GM23338 (cell line): ENCODE results near the gene MTR. TPM values are rescaled to one million over a fixed set of nuclear protein-coding genes. Genes with fewer than 3 reads are reported as not detected.

ENCODE experiments used
- ATAC-seq: fragments of 200-7000 bp; cut with Tn5 transposase; 3 replicates; pipeline ENCODE4 v1.9.1; 2020
- DNase-seq: peaks from one replicate; pipeline ENCODE4 v3.0.0-alpha.2; 2015; ENCODE audit warnings: low spot score
- H2AFZ ChIP-seq: fragments of 200-600 bp; sonication (generic); 2 replicates; pipeline ENCODE4 v1.8.0; 2016; ENCODE audit warnings: antibody characterized with exemption, mild to moderate bottlenecking, moderate library complexity
- H3F3A ChIP-seq: fragments of 200-600 bp; sonication (generic); replicated peaks from 2 replicates; pipeline ENCODE4 v1.8.0; 2017; ENCODE audit warnings: antibody characterized with exemption, mixed run types, low read depth
- H3K27ac ChIP-seq: fragments of 200-600 bp; sonication (generic); 2 replicates; pipeline ENCODE4 v1.6.1; 2016; ENCODE audit warnings: low read depth
- H3K27me3 ChIP-seq: fragments of 200-600 bp; sonication (generic); 2 replicates; pipeline ENCODE4 v1.8.0; 2016; ENCODE audit warnings: mild to moderate bottlenecking, mixed run types, moderate library complexity; ENCODE audit not compliant: insufficient read depth
- H3K36me3 ChIP-seq: fragments of 200-600 bp; sonication (generic); 2 replicates; pipeline ENCODE4 v1.8.0; 2016; ENCODE audit warnings: mild to moderate bottlenecking; ENCODE audit not compliant: insufficient read depth
- H3K4me1 ChIP-seq: fragments of 200-600 bp; sonication (generic); 2 replicates; pipeline ENCODE4 v1.8.0; 2016; ENCODE audit warnings: mild to moderate bottlenecking, moderate library complexity; ENCODE audit not compliant: insufficient read depth
- H3K4me2 ChIP-seq: fragments of 200-600 bp; sonication (generic); 2 replicates; pipeline ENCODE4 v1.7.1; 2017; ENCODE audit warnings: mixed run types
- H3K4me3 ChIP-seq: fragments of 200-600 bp; sonication (generic); 2 replicates; pipeline ENCODE4 v1.6.1; 2016; ENCODE audit warnings: mixed run types
- H3K79me2 ChIP-seq: fragments of 200-600 bp; sonication (generic); replicated peaks from 2 replicates; pipeline ENCODE4 v1.8.0; 2017; ENCODE audit warnings: mild to moderate bottlenecking; ENCODE audit not compliant: insufficient read depth
- H3K9me2 ChIP-seq: fragments of 200-600 bp; sonication (generic); 2 replicates; pipeline ENCODE4 v1.8.0; 2017; ENCODE audit not compliant: insufficient read depth
- H4K20me1 ChIP-seq: fragments of 200-600 bp; sonication (generic); replicated peaks from 2 replicates; pipeline ENCODE4 v1.8.0; 2017; ENCODE audit warnings: mild to moderate bottlenecking; ENCODE audit not compliant: insufficient read depth
- H3K27ac Mint-ChIP-seq: 2 replicates; pipeline ENCODE4 v1.8.0; 2020; ENCODE audit warnings: inconsistent platforms, mild to moderate bottlenecking, moderate library complexity, mixed read lengths
- H3K27me3 Mint-ChIP-seq: 3 replicates; pipeline ENCODE4 v1.8.0; 2022; ENCODE audit warnings: low read depth, mild to moderate bottlenecking, moderate library complexity, mixed read lengths, inconsistent platforms; ENCODE audit not compliant: insufficient read depth, poor library complexity
- H3K36me3 Mint-ChIP-seq: 3 replicates; pipeline ENCODE4 v1.8.0; 2021; ENCODE audit warnings: low read depth, mild to moderate bottlenecking, inconsistent platforms, moderate library complexity, mixed read lengths
- H3K4me1 Mint-ChIP-seq: 3 replicates; pipeline ENCODE4 v1.8.0; 2020; ENCODE audit warnings: mild to moderate bottlenecking, inconsistent platforms, mixed read lengths
- H3K4me3 Mint-ChIP-seq: 3 replicates; pipeline ENCODE4 v1.8.0; 2021; ENCODE audit warnings: moderate library complexity, mild to moderate bottlenecking, inconsistent platforms, mixed read lengths
- H3K9me3 Mint-ChIP-seq: 3 replicates; pipeline ENCODE4 v1.8.0; 2020; ENCODE audit warnings: moderate library complexity, mild to moderate bottlenecking, inconsistent platforms, mixed read lengths
- CREB1 ChIP-seq: fragments of 250-450 bp; sonication (Bioruptor Pico); IDR thresholded peaks from 2 replicates; pipeline ENCODE4 v1.5.0; 2020; ENCODE audit warnings: low read depth, mild to moderate bottlenecking, moderate library complexity
- CTCF ChIP-seq, 2 experiments: fragments of 200-600 bp in 1 of 2; sonication (generic) in 1 of 2; conservative IDR thresholded peaks; 2 replicates each; pipeline versions ENCODE4 v1.5.1 to v1.6.1; 2016 to 2017; ENCODE audit warnings: antibody characterized with exemption in 2 of 2, low read depth in 2 of 2, mild to moderate bottlenecking in 2 of 2, moderate library complexity in 1 of 2
- ETS1 ChIP-seq: IDR thresholded peaks from 2 replicates; pipeline ENCODE4 v1.6.1; 2016; ENCODE audit warnings: antibody characterized with exemption
- EZH2 ChIP-seq: fragments of 200-600 bp; sonication (generic); IDR thresholded peaks from one replicate; pipeline ENCODE4 v1.8.0; 2017; ENCODE audit warnings: antibody characterized with exemption, mild to moderate bottlenecking, low read depth; ENCODE audit not compliant: unreplicated experiment
- EZH2phosphoT487 ChIP-seq: fragments of 200-600 bp; sonication (generic); IDR thresholded peaks from one replicate; pipeline ENCODE4 v1.8.1; 2018; ENCODE audit warnings: antibody characterized with exemption; ENCODE audit not compliant: unreplicated experiment
- JUNB ChIP-seq: IDR thresholded peaks from one replicate; pipeline ENCODE4 v1.6.1; 2016; ENCODE audit warnings: antibody characterized with exemption; ENCODE audit not compliant: unreplicated experiment
- POLR2AphosphoS5 ChIP-seq: IDR thresholded peaks from 2 replicates; pipeline ENCODE4 v1.6.1; 2016; ENCODE audit warnings: antibody characterized with exemption, low read depth
- STAT1 ChIP-seq: IDR thresholded peaks from one replicate; pipeline ENCODE4 v1.6.1; 2016; ENCODE audit warnings: antibody characterized with exemption; ENCODE audit not compliant: unreplicated experiment
- ZNF114 ChIP-seq: fragments of 250-450 bp; sonication (Bioruptor Pico); IDR thresholded peaks from 2 replicates; pipeline ENCODE4 v1.5.0; 2020; ENCODE audit warnings: mild to moderate bottlenecking, moderate library complexity
- ZNF331 ChIP-seq: fragments of 250-450 bp; sonication (Bioruptor Pico); IDR thresholded peaks from 2 replicates; pipeline ENCODE4 v1.5.0; 2020; ENCODE audit warnings: low read depth, mild to moderate bottlenecking, moderate library complexity
- polyA plus RNA-seq: library from polyadenylated mRNA; unstranded; fragments of >200 nt; fragmentation: Nextera tagmentation; extraction: Ambion mirVana; gene quantifications from 2 replicates; pipeline ENCODE4 v1.2.1, GENCODE V29; 2016
- total RNA-seq: library from RNA; depleted of rRNA; stranded (reverse); fragments of >200 nt; shearing (Covaris generic); gene quantifications from 2 replicates; pipeline ENCODE4 v1.2.3, GENCODE V29; 2014
- TF ChIP-seq, protein P1 (sequence below): IDR thresholded peaks from one replicate; pipeline ENCODE4 v1.6.1; 2018; ENCODE audit warnings: antibody characterized with exemption; ENCODE audit not compliant: unreplicated experiment

The MTR gene
- total and polyA plus RNA-seq, 2 experiments from 2014 or later = 6.4 to 20.0 TPM

DNA sequence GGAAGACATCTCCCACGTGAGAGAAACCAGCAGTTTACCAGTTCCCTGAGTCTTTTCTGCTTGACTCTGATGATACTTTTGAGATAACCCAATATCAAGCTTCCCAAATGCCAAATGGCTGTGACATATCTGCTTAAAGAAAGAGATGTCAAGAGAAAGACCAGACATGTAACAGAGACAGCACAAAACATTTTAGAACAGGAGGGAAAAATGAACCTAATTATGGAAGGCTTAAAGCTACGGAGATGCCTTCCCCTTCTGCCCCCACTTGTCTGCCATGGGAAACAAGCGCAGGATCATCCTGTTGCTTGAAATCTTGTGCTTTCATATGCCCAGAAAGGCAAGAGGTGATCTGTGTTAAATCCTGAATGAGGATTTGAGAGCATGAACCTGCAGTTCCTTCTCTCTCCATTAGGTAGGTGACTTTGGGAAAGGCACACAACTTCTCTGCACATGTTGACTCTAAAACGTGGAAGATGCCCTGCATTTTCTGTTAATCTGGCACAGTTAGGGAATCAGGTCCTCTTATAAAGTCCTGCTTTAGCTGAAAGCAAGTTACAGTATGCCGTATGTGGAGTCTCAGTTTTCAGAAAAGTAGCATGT is 46.7 kb upstream of the MTR start:
- TF ChIP-seq CREB1 (CRISPR knock-in tag) = no peak
- TF ChIP-seq CTCF (conservative IDR thresholded peaks at IDR 0.05; ENCODE audit: low read depth in 2 of 2) = peak; percentile 13 to 23; a peak in 1 of 4 replicates
- H3K27ac Mint-ChIP-seq = no peak overlapping the region
- Histone ChIP-seq H2AFZ (no peak overlapping the region), H3K4me1 (no peaks in the 10 kb centered on the region), H3K36me3 (no peaks in the 10 kb centered on the region; the same call in 1 of the 2 replicates), H3K79me2 (no peaks in the 10 kb centered on the region), H3K27ac (no peak overlapping the region), H3K4me2 (no peak overlapping the region), H3K4me3 (no peak overlapping the region), H3K9me2 (no peaks in the 10 kb centered on the region), H3K27me3 (no peaks in the 10 kb centered on the region), H3F3A (no peaks in the 10 kb centered on the region), H4K20me1 (no peaks in the 10 kb centered on the region)
- H3K4me1 Mint-ChIP-seq = no peaks in the 10 kb centered on the region
- DNase-seq = peak; percentile 45
- peaks cover 5% of the 10 kb centered on the region for H3K27me3 Mint-ChIP-seq
- ATAC-seq = peak; percentile 44; the same call in 2 of the 3 replicates
- H3K4me3 Mint-ChIP-seq = no peak overlapping the region
- H3K9me3 Mint-ChIP-seq = no peaks in the 10 kb centered on the region
- H3K36me3 Mint-ChIP-seq = no peaks in the 10 kb centered on the region

GRCh38 chr1:236750928-236751327 is 44.2 kb upstream of the MTR start:
- Histone ChIP-seq H3K4me1 (no peaks in the 10 kb centered on the region), H3K4me3 (no peak overlapping the region), H3K79me2 (no peaks in the 10 kb centered on the region), H3K27ac (no peak overlapping the region), H3K27me3 (no peaks in the 10 kb centered on the region), H3K36me3 (no peaks in the 10 kb centered on the region; the same call in 1 of the 2 replicates), H3F3A (no peaks in the 10 kb centered on the region), H3K4me2 (no peak overlapping the region), H3K9me2 (no peaks in the 10 kb centered on the region), H4K20me1 (no peaks in the 10 kb centered on the region), H2AFZ (no peak overlapping the region)
- H3K27me3 Mint-ChIP-seq = peaks cover 3% of the 10 kb centered on the region
- H3K36me3 Mint-ChIP-seq = 0 out of 3 replicates have a peak, but pooled peaks cover 3% of the 10 kb centered on the region
- no peak overlapping the region for H3K4me3 Mint-ChIP-seq
- DNase-seq = no peak
- no peaks in the 10 kb centered on the region for H3K9me3 Mint-ChIP-seq
- no peaks in the 10 kb centered on the region for H3K4me1 Mint-ChIP-seq
- TF ChIP-seq EZH2phosphoT487 = no peak
- H3K27ac Mint-ChIP-seq = no peak overlapping the region
- no peak for ATAC-seq

DNA sequence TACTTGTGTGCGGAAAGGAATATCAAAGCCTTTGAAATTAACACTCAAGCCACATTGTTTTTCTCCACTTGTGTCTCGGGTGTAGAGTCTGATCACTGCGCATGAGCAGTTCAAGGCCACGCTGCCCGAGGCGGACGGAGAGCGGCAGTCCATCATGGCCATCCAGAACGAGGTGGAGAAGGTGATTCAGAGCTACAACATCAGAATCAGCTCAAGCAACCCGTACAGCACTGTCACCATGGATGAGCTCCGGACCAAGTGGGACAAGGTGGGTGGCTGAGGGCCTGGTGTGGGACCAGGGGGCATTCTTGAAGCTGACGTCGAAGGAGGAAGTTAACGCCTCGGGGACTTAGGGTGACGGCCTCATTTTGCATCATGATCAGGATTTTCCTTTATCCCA is 43.7 kb upstream of the MTR start:
- Mint-ChIP-seq H3K27ac (no peak overlapping the region), H3K36me3 (0 out of 3 replicates have a peak, but pooled peaks cover 3% of the 10 kb centered on the region), H3K4me1 (no peaks in the 10 kb centered on the region), H3K4me3 (no peak overlapping the region), H3K9me3 (no peaks in the 10 kb centered on the region), H3K27me3 (peaks cover 3% of the 10 kb centered on the region)
- Histone ChIP-seq H3K4me3 (no peak overlapping the region), H3K79me2 (no peaks in the 10 kb centered on the region), H2AFZ (no peak overlapping the region), H3K4me2 (no peak overlapping the region), H4K20me1 (no peaks in the 10 kb centered on the region), H3K4me1 (no peaks in the 10 kb centered on the region), H3F3A (no peaks in the 10 kb centered on the region), H3K9me2 (no peaks in the 10 kb centered on the region), H3K27me3 (no peaks in the 10 kb centered on the region), H3K36me3 (no peaks in the 10 kb centered on the region; the same call in 1 of the 2 replicates), H3K27ac (no peak overlapping the region)
- ATAC-seq (no peak), DNase-seq (no peak)
- TF ChIP-seq STAT1 (no peak), EZH2 (no peak), JUNB (no peak), ZNF331 (CRISPR knock-in tag) (no peak), CREB1 (CRISPR knock-in tag) (no peak), POLR2AphosphoS5 (no peak), ZNF114 (no peak), ETS1 (no peak)
- TF ChIP-seq, protein P1, sequence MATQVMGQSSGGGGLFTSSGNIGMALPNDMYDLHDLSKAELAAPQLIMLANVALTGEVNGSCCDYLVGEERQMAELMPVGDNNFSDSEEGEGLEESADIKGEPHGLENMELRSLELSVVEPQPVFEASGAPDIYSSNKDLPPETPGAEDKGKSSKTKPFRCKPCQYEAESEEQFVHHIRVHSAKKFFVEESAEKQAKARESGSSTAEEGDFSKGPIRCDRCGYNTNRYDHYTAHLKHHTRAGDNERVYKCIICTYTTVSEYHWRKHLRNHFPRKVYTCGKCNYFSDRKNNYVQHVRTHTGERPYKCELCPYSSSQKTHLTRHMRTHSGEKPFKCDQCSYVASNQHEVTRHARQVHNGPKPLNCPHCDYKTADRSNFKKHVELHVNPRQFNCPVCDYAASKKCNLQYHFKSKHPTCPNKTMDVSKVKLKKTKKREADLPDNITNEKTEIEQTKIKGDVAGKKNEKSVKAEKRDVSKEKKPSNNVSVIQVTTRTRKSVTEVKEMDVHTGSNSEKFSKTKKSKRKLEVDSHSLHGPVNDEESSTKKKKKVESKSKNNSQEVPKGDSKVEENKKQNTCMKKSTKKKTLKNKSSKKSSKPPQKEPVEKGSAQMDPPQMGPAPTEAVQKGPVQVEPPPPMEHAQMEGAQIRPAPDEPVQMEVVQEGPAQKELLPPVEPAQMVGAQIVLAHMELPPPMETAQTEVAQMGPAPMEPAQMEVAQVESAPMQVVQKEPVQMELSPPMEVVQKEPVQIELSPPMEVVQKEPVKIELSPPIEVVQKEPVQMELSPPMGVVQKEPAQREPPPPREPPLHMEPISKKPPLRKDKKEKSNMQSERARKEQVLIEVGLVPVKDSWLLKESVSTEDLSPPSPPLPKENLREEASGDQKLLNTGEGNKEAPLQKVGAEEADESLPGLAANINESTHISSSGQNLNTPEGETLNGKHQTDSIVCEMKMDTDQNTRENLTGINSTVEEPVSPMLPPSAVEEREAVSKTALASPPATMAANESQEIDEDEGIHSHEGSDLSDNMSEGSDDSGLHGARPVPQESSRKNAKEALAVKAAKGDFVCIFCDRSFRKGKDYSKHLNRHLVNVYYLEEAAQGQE = no peak
